MV-4-11 (cell line): ENCODE results near the gene ADCY1.

Experiments
- DNase-seq: peaks from one replicate; lab custom pipeline; 2025; lab: John Stamatoyannopoulos, UW

Gene ADCY1

GRCh38 chr7:45594745-45595535 lies 20.8 kb downstream of the ADCY1 start:
- no peak for DNase-seq

GRCh38 chr7:45595809-45596664 lies 21.9 kb downstream of the ADCY1 start:
- DNase-seq = no peak

GRCh38 chr7:45596665-45597095 lies 22.5 kb downstream of the ADCY1 start:
- DNase-seq = no peak

GRCh38 chr7:45597286-45597984 lies 23.3 kb downstream of the ADCY1 start:
- no peak for DNase-seq

GRCh38 chr7:45598886-45599520 lies 24.8 kb downstream of the ADCY1 start:
- DNase-seq = no peak

- no peak for DNase-seq
Observed at GRCh38 chr7:45599851-45600706, 25.9 kb downstream of the ADCY1 start.

- DNase-seq = no peak
Observed at GRCh38 chr7:45601094-45601493, 26.9 kb downstream of the ADCY1 start.

GRCh38 chr7:45601816-45602540 lies 27.8 kb downstream of the ADCY1 start:
- no peak for DNase-seq

GRCh38 chr7:45606050-45606449 lies 31.9 kb downstream of the ADCY1 start:
- no peak for DNase-seq

- DNase-seq = no peak
Observed at GRCh38 chr7:45606931-45607330, 32.8 kb downstream of the ADCY1 start.

- no peak for DNase-seq
Observed at GRCh38 chr7:45609180-45609579, 35.0 kb downstream of the ADCY1 start.

GRCh38 chr7:45610019-45610418 lies 35.9 kb downstream of the ADCY1 start:
- no peak for DNase-seq

- no peak for DNase-seq
Observed at GRCh38 chr7:45610660-45611299, 36.6 kb downstream of the ADCY1 start.

- DNase-seq = no peak
Observed at GRCh38 chr7:45617166-45617565, 43.0 kb downstream of the ADCY1 start.

GRCh38 chr7:45622058-45622457 lies 47.9 kb downstream of the ADCY1 start:
- no peak for DNase-seq

- DNase-seq = no peak
Observed at GRCh38 chr7:45623157-45623556, 49.0 kb downstream of the ADCY1 start.

GRCh38 chr7:45623740-45624391 lies 49.7 kb downstream of the ADCY1 start:
- no peak for DNase-seq

GRCh38 chr7:45624392-45624760 lies 50.2 kb downstream of the ADCY1 start:
- DNase-seq = no peak

- no peak for DNase-seq
Observed at GRCh38 chr7:45625067-45625466, 50.9 kb downstream of the ADCY1 start.
